Activated CD8-positive, alpha-beta memory T cell treated with anti-CD3 and anti-CD28 coated beads for 1 hour (primary cell): ENCODE measurements around the gene ABCG8.

ENCODE experiments used
- DNase-seq, 2 donors: peaks; one replicate each; pipeline ENCODE4 v3.0.0-alpha.2; 2020; ENCODE audit warnings: low read depth in 1 of 2; ENCODE audit errors: extremely low read depth in 1 of 2

ABCG8 gene

GRCh38 chr2:43825841-43826240 is 12.9 kb upstream of the ABCG8 start:
- no peak for DNase-seq

- no peak for DNase-seq
These were observed 12.2 kb upstream of the ABCG8 start for GRCh38 chr2:43826305-43827250.

GRCh38 chr2:43831543-43832294 is 7.1 kb upstream of the ABCG8 start:
- no peak for DNase-seq

- no peak for DNase-seq
These were observed 6.3 kb upstream of the ABCG8 start for GRCh38 chr2:43832457-43832856.

- DNase-seq: no peak
These were observed 1.7 kb upstream of the ABCG8 start for GRCh38 chr2:43837033-43837432.

GRCh38 chr2:43837831-43838559 is 776 bp upstream of the ABCG8 start:
- no peak for DNase-seq

- no peak for DNase-seq
These were observed 1.2 kb downstream of the ABCG8 start for GRCh38 chr2:43839776-43840564.

GRCh38 chr2:43840965-43841364 is 2.2 kb downstream of the ABCG8 start:
- no peak for DNase-seq

- DNase-seq: no peak
These were observed 3.4 kb downstream of the ABCG8 start for GRCh38 chr2:43841949-43842865.

- DNase-seq: no peak
These were observed 4.1 kb downstream of the ABCG8 start for GRCh38 chr2:43842866-43843226.

GRCh38 chr2:43845181-43845580 is 6.4 kb downstream of the ABCG8 start:
- DNase-seq: no peak

- no peak for DNase-seq
These were observed 7.5 kb downstream of the ABCG8 start for GRCh38 chr2:43846140-43846793.

GRCh38 chr2:43848214-43848613 is 9.4 kb downstream of the ABCG8 start:
- no peak for DNase-seq

- DNase-seq: no peak
These were observed 12.5 kb downstream of the ABCG8 start for GRCh38 chr2:43851011-43851980.

- no peak for DNase-seq
These were observed 13.5 kb downstream of the ABCG8 start for GRCh38 chr2:43852196-43852730.

GRCh38 chr2:43853141-43854081 is 14.6 kb downstream of the ABCG8 start:
- no peak for DNase-seq
